ENCODE data around the gene TAF11L14.

- no peak for TF ChIP-seq TAF1 (IDR thresholded peaks at IDR 0.05; ENCODE audit: low read depth)
- no peak for TF ChIP-seq FOXM1 (IDR thresholded peaks at IDR 0.05; ENCODE audit: borderline replicate concordance, low read depth)
- TF ChIP-seq ZBTB7A (IDR thresholded peaks at IDR 0.05; ENCODE audit: low read depth), result no peak
- no peak for TF ChIP-seq EP300 (IDR thresholded peaks at IDR 0.05; ENCODE audit: borderline replicate concordance)
- no peak for TF ChIP-seq MAX (IDR thresholded peaks at IDR 0.05)
- no peak for TF ChIP-seq YY1 (IDR thresholded peaks at IDR 0.05; ENCODE audit: low read depth)
- TF ChIP-seq CREB1 (IDR thresholded peaks at IDR 0.05; ENCODE audit: low read depth), result no peak
- TF ChIP-seq NFIC (IDR thresholded peaks at IDR 0.05), result no peak
- TF ChIP-seq REST (IDR thresholded peaks at IDR 0.05; ENCODE audit: low read depth), result no peak
- TF ChIP-seq CEBPB (IDR thresholded peaks at IDR 0.05), result no peak
- TF ChIP-seq EGR1 (IDR thresholded peaks at IDR 0.05), result no peak
- no peak for TF ChIP-seq RAD21 (IDR thresholded peaks at IDR 0.05; ENCODE audit: low read depth)
- no peak for TF ChIP-seq USF1 (IDR thresholded peaks at IDR 0.05)
- no peak for TF ChIP-seq TCF12 (IDR thresholded peaks at IDR 0.05; ENCODE audit: low read depth)
These were observed 44.6 kb downstream of the TAF11L14 start for GRCh38 chr5:17678751-17679324.

All from Ishikawa (cell line).